GM23248 (cell line): ENCODE measurements around the gene SLC36A3. TPM values are rescaled to one million over a fixed set of nuclear protein-coding genes. Genes with fewer than 3 reads are reported as not detected.

ENCODE experiments used
- DNase-seq: peaks from one replicate; pipeline ENCODE4 v3.0.0-alpha.2; 2015
- H2AFZ ChIP-seq: fragments of 200-600 bp; sonication (generic); 2 replicates; pipeline ENCODE4 v1.6.1; 2016; ENCODE audit warnings: antibody characterized with exemption
- H3F3A ChIP-seq: fragments of 200-600 bp; sonication (generic); 2 replicates; pipeline ENCODE4 v1.6.1; 2016; ENCODE audit warnings: mild to moderate bottlenecking, antibody characterized with exemption, mixed run types; ENCODE audit not compliant: insufficient read depth
- H3K27ac ChIP-seq: fragments of 200-600 bp; sonication (generic); 2 replicates; pipeline ENCODE4 v1.5.1; 2016; ENCODE audit warnings: mild to moderate bottlenecking
- H3K27me3 ChIP-seq: fragments of 200-600 bp; sonication (generic); replicated peaks from 2 replicates; pipeline ENCODE4 v1.6.1; 2016; ENCODE audit warnings: mild to moderate bottlenecking; ENCODE audit not compliant: insufficient read depth
- H3K36me3 ChIP-seq: fragments of 200-600 bp; sonication (generic); 2 replicates; pipeline ENCODE4 v1.6.1; 2016; ENCODE audit warnings: low read depth, mild to moderate bottlenecking
- H3K4me1 ChIP-seq: fragments of 200-600 bp; sonication (generic); 2 replicates; pipeline ENCODE4 v1.6.1; 2016; ENCODE audit warnings: mild to moderate bottlenecking; ENCODE audit not compliant: insufficient read depth
- H3K4me2 ChIP-seq: fragments of 200-600 bp; sonication (generic); one replicate; pipeline ENCODE4 v1.6.1; 2016; ENCODE audit warnings: mild to moderate bottlenecking; ENCODE audit not compliant: unreplicated experiment
- H3K4me3 ChIP-seq: fragments of 200-600 bp; sonication (generic); 2 replicates; pipeline ENCODE4 v1.5.1; 2016; ENCODE audit warnings: mild to moderate bottlenecking
- H3K79me2 ChIP-seq: fragments of 200-600 bp; sonication (generic); 2 replicates; pipeline ENCODE4 v1.6.1; 2016; ENCODE audit warnings: mild to moderate bottlenecking; ENCODE audit not compliant: insufficient read depth
- H3K9ac ChIP-seq: fragments of 200-600 bp; sonication (generic); 2 replicates; pipeline ENCODE4 v1.6.1; 2016; ENCODE audit warnings: mild to moderate bottlenecking
- H3K9me2 ChIP-seq: fragments of 200-600 bp; sonication (generic); 2 replicates; pipeline ENCODE4 v1.6.1; 2016; ENCODE audit warnings: mixed run types, mild to moderate bottlenecking, moderate library complexity; ENCODE audit not compliant: insufficient read depth
- H3K9me3 ChIP-seq: fragments of 200-600 bp; sonication (generic); one replicate; pipeline ENCODE4 v1.6.1; 2017; ENCODE audit warnings: low read depth
- H4K20me1 ChIP-seq: fragments of 200-600 bp; sonication (generic); 2 replicates; pipeline ENCODE4 v1.6.0; 2016; ENCODE audit not compliant: insufficient read depth
- EZH2 ChIP-seq: fragments of 200-600 bp; sonication (generic); IDR thresholded peaks from 2 replicates; pipeline ENCODE4 v1.6.1; 2018; ENCODE audit warnings: antibody characterized with exemption, mild to moderate bottlenecking; ENCODE audit not compliant: insufficient read depth, poor library complexity, severe bottlenecking
- EZH2phosphoT487 ChIP-seq: fragments of 200-600 bp; sonication (generic); IDR thresholded peaks from 2 replicates; pipeline ENCODE4 v1.6.1; 2018; ENCODE audit warnings: antibody characterized with exemption, moderate library complexity, mild to moderate bottlenecking, low read depth; ENCODE audit not compliant: insufficient read depth
- WGBS, 2 experiments: methylation state at CpG; one replicate each; pipeline ENCODE4 v1.1.6; 2015 to 2017; ENCODE audit warnings: low lambda C conversion rate in 2 of 2, low coverage in 1 of 2; ENCODE audit errors: missing lambda C conversion rate in 2 of 2; 5-methylcytosine and 5-hydroxymethylcytosine counted together
- in situ Hi-C: fragments of 300-500 bp; cut with MboI; formaldehyde crosslinking; loops from 2 replicates; pipeline ENCODE4 v1.15.0; 2020
- polyA plus RNA-seq: library from polyadenylated mRNA; unstranded; fragments of >200 nt; fragmentation: Nextera tagmentation; extraction: Ambion mirVana; gene quantifications from 2 replicates; pipeline ENCODE4 v1.2.1, GENCODE V29; 2016
- total RNA-seq: library from RNA; depleted of rRNA; stranded (reverse); fragments of >200 nt; shearing (Covaris generic); gene quantifications from 2 replicates; pipeline ENCODE4 v1.2.3, GENCODE V29; 2014

SLC36A3 gene
- total and polyA plus RNA-seq, 2 experiments from 2014 or later = not detected

DNA sequence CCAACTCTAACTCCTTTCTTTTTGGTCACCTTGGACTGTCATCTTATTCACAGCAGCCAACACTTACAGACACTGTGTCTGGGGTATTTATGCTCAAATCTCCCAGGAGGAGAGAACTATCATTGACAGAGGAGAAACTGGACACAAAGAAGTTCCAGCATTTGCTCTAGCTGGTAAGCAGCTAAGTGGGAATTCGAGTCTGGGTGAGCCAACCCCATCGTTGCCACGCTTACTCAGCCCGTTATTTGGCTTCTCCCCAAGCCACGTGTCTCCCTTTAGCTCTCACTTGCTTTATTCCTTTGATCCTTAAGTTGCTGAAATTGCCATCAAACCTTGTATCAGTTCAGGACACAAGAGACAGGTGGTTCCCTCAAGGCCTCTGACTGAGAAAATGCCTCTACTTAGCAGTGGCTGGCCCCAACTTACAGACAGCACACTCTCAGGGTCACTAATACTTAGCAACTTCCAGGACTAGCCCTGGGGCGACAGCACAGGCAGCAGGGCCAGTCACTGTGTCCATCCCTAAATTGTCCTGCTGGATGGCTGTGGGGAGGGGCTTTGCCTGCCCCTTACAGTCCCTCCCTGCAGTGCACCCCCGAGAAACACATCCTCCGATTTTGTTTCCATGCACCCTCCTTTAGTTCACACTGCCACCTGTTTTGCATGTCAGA is 42.4 kb upstream of the SLC36A3 start:
- in situ Hi-C loops = no loop called here
- no peak overlapping the region for H2AFZ ChIP-seq
- H3K9me2 ChIP-seq = no peaks in the 10 kb centered on the region
- peak; percentile 68 for DNase-seq
- no peaks in the 10 kb centered on the region for H3K9me3 ChIP-seq
- no peaks in the 10 kb centered on the region for H3F3A ChIP-seq
- no peak overlapping the region for H3K4me2 ChIP-seq
- no peaks in the 10 kb centered on the region for H3K4me1 ChIP-seq
- TF ChIP-seq EZH2 = no peak
- no peak for TF ChIP-seq EZH2phosphoT487
- H3K79me2 ChIP-seq = no peaks in the 10 kb centered on the region
- no peaks in the 10 kb centered on the region for H3K36me3 ChIP-seq
- WGBS, 2 experiments = 24 to 27% methylated on average over 8 of the region's 8 CpGs
- H3K27me3 ChIP-seq = peaks cover 5% of the 10 kb centered on the region
- no peak overlapping the region for H3K9ac ChIP-seq
- H3K27ac ChIP-seq = no peak overlapping the region
- no peaks in the 10 kb centered on the region for H4K20me1 ChIP-seq
- no peak overlapping the region for H3K4me3 ChIP-seq

DNA sequence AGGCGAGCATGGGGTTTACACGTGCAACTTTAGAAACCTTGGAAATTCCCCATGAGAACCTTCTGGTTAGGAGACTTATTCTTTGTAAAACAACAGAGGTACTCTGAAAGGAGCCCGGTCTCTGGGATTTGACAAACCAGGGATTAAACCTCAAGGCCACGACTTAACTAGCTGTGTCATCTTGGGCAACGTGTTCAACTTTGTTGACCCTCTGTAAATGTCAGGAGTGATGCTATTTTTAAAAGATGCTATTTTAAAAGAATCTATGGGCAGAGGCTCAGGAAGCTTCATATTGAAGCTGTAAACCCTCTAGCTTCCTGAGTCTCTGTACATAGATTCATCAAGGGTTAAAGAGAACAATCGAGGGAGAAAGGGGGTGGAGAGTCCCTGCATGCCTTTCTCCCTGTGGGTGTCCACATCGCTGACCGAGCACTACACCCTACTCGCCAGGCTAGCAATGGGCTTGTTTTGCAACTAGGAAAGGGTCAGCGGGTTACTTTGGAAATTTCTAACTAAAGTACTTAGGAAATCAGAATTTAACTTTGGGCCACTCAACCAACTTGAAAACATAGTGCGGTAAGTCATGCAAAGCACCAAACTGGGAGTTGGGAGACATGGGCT is 41.7 kb upstream of the SLC36A3 start:
- Histone ChIP-seq H3K4me3 (no peak overlapping the region), H4K20me1 (no peaks in the 10 kb centered on the region), H3F3A (no peaks in the 10 kb centered on the region), H3K4me1 (no peaks in the 10 kb centered on the region), H3K9ac (no peak overlapping the region), H3K4me2 (no peak overlapping the region), H3K27ac (no peak overlapping the region), H3K27me3 (peaks cover 5% of the 10 kb centered on the region), H3K79me2 (no peaks in the 10 kb centered on the region), H3K9me3 (no peaks in the 10 kb centered on the region), H3K9me2 (no peaks in the 10 kb centered on the region), H2AFZ (no peak overlapping the region), H3K36me3 (no peaks in the 10 kb centered on the region)
- in situ Hi-C loops = no loop called here
- TF ChIP-seq EZH2phosphoT487 (no peak), EZH2 (no peak)
- no peak for DNase-seq
- WGBS, 2 experiments = 12 to 13% methylated on average over 11 of the region's 11 CpGs

DNA sequence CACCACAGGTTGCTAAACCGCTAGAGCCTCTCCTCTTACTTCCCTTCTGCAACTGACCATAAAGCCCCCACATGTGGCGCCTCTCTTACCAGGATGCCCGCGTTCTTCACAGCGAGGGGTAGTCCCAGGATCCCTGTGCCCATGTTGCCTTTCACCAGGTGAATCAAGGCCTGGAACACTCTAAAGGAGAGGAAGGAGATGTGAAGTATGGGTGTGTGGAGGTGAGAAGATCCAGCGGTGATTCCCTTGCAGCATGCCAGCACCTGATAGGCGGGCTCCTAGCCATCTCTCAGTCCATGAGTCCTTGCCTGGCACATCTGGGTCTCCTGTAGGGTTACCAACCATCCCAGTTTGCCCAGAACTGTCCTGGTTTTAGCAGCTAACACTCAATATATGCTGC is 40.5 kb upstream of the SLC36A3 start:
- WGBS, 2 experiments = 74 to 77% methylated on average over 7 of the region's 7 CpGs
- no peak overlapping the region for H3K9ac ChIP-seq
- no peaks in the 10 kb centered on the region for H3F3A ChIP-seq
- peaks cover 5% of the 10 kb centered on the region for H3K27me3 ChIP-seq
- H2AFZ ChIP-seq = no peak overlapping the region
- no peaks in the 10 kb centered on the region for H3K36me3 ChIP-seq
- H3K4me2 ChIP-seq = no peak overlapping the region
- H3K27ac ChIP-seq = no peak overlapping the region
- no peak for DNase-seq
- H3K9me2 ChIP-seq = no peaks in the 10 kb centered on the region
- no peaks in the 10 kb centered on the region for H3K79me2 ChIP-seq
- no peaks in the 10 kb centered on the region for H3K4me1 ChIP-seq
- in situ Hi-C loops = no loop called here
- H3K4me3 ChIP-seq = no peak overlapping the region
- H4K20me1 ChIP-seq = no peaks in the 10 kb centered on the region
- H3K9me3 ChIP-seq = no peaks in the 10 kb centered on the region
- TF ChIP-seq EZH2phosphoT487 (no peak), EZH2 (no peak)

DNA sequence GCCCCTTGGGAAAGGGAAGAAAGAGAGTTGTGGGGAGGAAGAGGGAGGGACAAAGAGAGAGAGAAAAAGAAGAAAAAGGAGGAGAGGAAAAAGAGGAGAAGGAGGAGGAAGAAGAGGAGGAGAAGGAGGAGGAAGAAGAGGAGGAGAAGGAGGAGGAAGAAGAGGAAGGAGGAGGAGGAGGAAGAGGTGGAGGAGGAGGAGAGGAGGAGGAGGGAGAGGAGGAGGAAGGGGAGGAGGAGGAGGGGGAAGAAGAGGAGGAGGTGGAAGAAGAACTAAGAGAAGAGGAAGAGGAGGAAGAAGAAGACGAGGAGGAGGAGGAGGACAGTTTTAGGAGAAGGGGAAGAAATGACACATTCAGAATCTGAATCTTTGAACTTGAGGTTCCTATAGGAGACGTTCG is 36.4 kb upstream of the SLC36A3 start:
- no peaks in the 10 kb centered on the region for H3K4me1 ChIP-seq
- H3K27me3 ChIP-seq = peaks cover 6% of the 10 kb centered on the region; the same call in 1 of the 2 replicates
- no peaks in the 10 kb centered on the region for H3K36me3 ChIP-seq
- no peak for TF ChIP-seq EZH2
- TF ChIP-seq EZH2phosphoT487 = no peak
- H3K9ac ChIP-seq = no peak overlapping the region
- H2AFZ ChIP-seq = no peak overlapping the region
- no peaks in the 10 kb centered on the region for H3F3A ChIP-seq
- H3K4me2 ChIP-seq = no peak overlapping the region
- no peaks in the 10 kb centered on the region for H3K9me3 ChIP-seq
- WGBS, 2 experiments = 48 to 51% methylated on average over 2 to 3 of the region's 3 CpGs
- no peak for DNase-seq
- H3K79me2 ChIP-seq = no peaks in the 10 kb centered on the region
- no peaks in the 10 kb centered on the region for H3K9me2 ChIP-seq
- H4K20me1 ChIP-seq = no peaks in the 10 kb centered on the region
- H3K4me3 ChIP-seq = no peak overlapping the region
- in situ Hi-C loops = no loop called here
- no peak overlapping the region for H3K27ac ChIP-seq

DNA sequence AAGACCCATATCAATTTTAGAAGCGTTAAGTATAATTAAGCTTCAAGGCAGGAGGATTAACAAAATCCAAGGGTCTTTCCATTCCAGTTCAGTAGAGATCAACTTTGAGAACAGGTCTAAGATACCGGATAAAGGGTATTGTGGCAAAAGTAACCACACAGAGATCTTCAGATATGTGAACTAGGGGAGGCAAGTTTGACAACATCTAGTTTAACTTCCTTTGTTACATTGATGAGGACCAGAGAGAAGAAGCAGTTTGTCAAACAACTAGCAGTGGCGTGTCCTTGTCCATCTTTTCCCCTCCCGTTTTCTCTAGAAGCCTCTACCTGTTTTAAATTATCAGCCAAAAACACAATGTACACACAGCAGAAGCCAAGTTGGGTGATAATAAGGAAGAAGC is 35.2 kb upstream of the SLC36A3 start:
- H3K27ac ChIP-seq = no peak overlapping the region
- H3K27me3 ChIP-seq = peaks cover 6% of the 10 kb centered on the region; the same call in 1 of the 2 replicates
- DNase-seq = no peak
- no peaks in the 10 kb centered on the region for H3K9me3 ChIP-seq
- no peaks in the 10 kb centered on the region for H3K9me2 ChIP-seq
- no peak overlapping the region for H3K4me3 ChIP-seq
- TF ChIP-seq EZH2phosphoT487 (no peak), EZH2 (no peak)
- H3K79me2 ChIP-seq = no peaks in the 10 kb centered on the region
- no peaks in the 10 kb centered on the region for H3K36me3 ChIP-seq
- no peak overlapping the region for H3K9ac ChIP-seq
- H3F3A ChIP-seq = no peaks in the 10 kb centered on the region
- H3K4me2 ChIP-seq = no peak overlapping the region
- H2AFZ ChIP-seq = no peak overlapping the region
- in situ Hi-C loops = no loop called here
- no peaks in the 10 kb centered on the region for H4K20me1 ChIP-seq
- H3K4me1 ChIP-seq = no peaks in the 10 kb centered on the region
- 37 to 46% methylated on average over 4 of the region's 4 CpGs for WGBS, 2 experiments
